PFSK-1 (cell line): Measurements from ENCODE around the gene TNFRSF19.

Experiments
- FOXP2 ChIP-seq: optimal IDR thresholded peaks from 2 replicates; pipeline ENCODE3; 2011; ENCODE audit warnings: borderline replicate concordance, control low read depth, inconsistent platforms; ENCODE audit not compliant: insufficient read depth; ENCODE audit errors: extremely low read length, extremely low read depth
- POLR2AphosphoS5 ChIP-seq: IDR thresholded peaks from 2 replicates; pipeline ENCODE4 v1.6.1; 2012; ENCODE audit warnings: low read depth, mild to moderate bottlenecking, control low read depth, low read length, moderate library complexity
- REST ChIP-seq, 2 experiments: IDR thresholded peaks; 2 replicates each; pipeline versions ENCODE4 v1.6.1 to v1.8.0; 2011 to 2012; ENCODE audit warnings: low read depth in 2 of 2, low read length in 2 of 2, control low read depth in 1 of 2, inconsistent platforms in 1 of 2, mild to moderate bottlenecking in 1 of 2, moderate library complexity in 1 of 2; ENCODE audit not compliant: insufficient read depth in 1 of 2
- SIN3A ChIP-seq: IDR thresholded peaks from 2 replicates; pipeline ENCODE4 v1.6.1; 2012; ENCODE audit warnings: mild to moderate bottlenecking, low read length, moderate library complexity, borderline replicate concordance; ENCODE audit not compliant: insufficient read depth
- TAF1 ChIP-seq: IDR thresholded peaks from 2 replicates; pipeline ENCODE4 v1.6.1; 2012; ENCODE audit warnings: low read length, control low read depth, borderline replicate concordance; ENCODE audit not compliant: insufficient read depth

The TNFRSF19 gene

GRCh38 chr13:23567906-23568460, 2.2 kb upstream of the TNFRSF19 start:
- TF ChIP-seq POLR2AphosphoS5, result no peak
- TF ChIP-seq FOXP2, result no peak
- no peak for TF ChIP-seq SIN3A
- TF ChIP-seq TAF1, result no peak
- no peak for TF ChIP-seq REST (IDR thresholded peaks at IDR 0.05; ENCODE audit: insufficient read depth in 1 of 2, low read depth in 2 of 2, low read length in 2 of 2)

- no peak for TF ChIP-seq SIN3A
- TF ChIP-seq TAF1, result no peak
Measured at GRCh38 chr13:23570921-23571315, 706 bp downstream of the TNFRSF19 start.

- TF ChIP-seq REST (IDR thresholded peaks at IDR 0.05; ENCODE audit: insufficient read depth in 1 of 2, low read depth in 2 of 2, low read length in 2 of 2), result no peak
- no peak for TF ChIP-seq SIN3A
- TF ChIP-seq TAF1, result no peak
Measured at GRCh38 chr13:23571431-23571830, 1.2 kb downstream of the TNFRSF19 start.

GRCh38 chr13:23572836-23573235, 2.6 kb downstream of the TNFRSF19 start:
- no peak for TF ChIP-seq FOXP2
- no peak for TF ChIP-seq SIN3A
- no peak for TF ChIP-seq POLR2AphosphoS5
- no peak for TF ChIP-seq TAF1
- no peak for TF ChIP-seq REST (IDR thresholded peaks at IDR 0.05; ENCODE audit: insufficient read depth in 1 of 2, low read depth in 2 of 2, low read length in 2 of 2)

- TF ChIP-seq SIN3A (no peak), POLR2AphosphoS5 (no peak), REST (IDR thresholded peaks at IDR 0.05; ENCODE audit: insufficient read depth in 1 of 2, low read depth in 2 of 2, low read length in 2 of 2) (no peak), FOXP2 (no peak), TAF1 (no peak)
Measured at GRCh38 chr13:23574421-23575145, 4.4 kb downstream of the TNFRSF19 start.
